ENCODE data around the gene CERS5. TPM values are rescaled to one million over a fixed set of nuclear protein-coding genes. Genes with fewer than 3 reads are reported as not detected.

The CERS5 gene
- total RNA-seq, 2 donors from 2014 or later: 27.6 to 41.7 TPM

DNA sequence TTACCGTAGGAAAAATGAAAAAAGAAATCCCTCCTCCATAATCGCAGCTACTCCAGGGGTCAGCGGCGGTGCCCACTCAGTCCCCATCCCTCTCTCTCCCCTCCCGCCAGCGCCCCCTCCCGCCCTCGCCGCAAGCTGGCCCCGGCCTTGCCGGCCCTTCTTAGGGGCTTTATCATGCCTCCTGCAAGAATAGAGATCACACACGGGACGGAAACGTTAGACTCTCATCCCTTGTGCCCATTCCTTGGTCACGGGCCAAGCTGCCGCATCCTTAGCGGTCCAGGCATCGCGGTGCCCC lies 55.8 kb downstream of the CERS5 start:
- DNase-seq (ENCODE audit: low spot score): no peak
- no peaks in the 10 kb centered on the region for H3K4me1 ChIP-seq (replicated peaks)
- H3K4me3 ChIP-seq: no peak overlapping the region
- H3K36me3 ChIP-seq: no peaks in the 10 kb centered on the region
- TF ChIP-seq POLR2A (IDR thresholded peaks at IDR 0.05): no peak
- no peak for TF ChIP-seq POLR2AphosphoS5 (IDR thresholded peaks at IDR 0.05)
- TF ChIP-seq, protein P1, sequence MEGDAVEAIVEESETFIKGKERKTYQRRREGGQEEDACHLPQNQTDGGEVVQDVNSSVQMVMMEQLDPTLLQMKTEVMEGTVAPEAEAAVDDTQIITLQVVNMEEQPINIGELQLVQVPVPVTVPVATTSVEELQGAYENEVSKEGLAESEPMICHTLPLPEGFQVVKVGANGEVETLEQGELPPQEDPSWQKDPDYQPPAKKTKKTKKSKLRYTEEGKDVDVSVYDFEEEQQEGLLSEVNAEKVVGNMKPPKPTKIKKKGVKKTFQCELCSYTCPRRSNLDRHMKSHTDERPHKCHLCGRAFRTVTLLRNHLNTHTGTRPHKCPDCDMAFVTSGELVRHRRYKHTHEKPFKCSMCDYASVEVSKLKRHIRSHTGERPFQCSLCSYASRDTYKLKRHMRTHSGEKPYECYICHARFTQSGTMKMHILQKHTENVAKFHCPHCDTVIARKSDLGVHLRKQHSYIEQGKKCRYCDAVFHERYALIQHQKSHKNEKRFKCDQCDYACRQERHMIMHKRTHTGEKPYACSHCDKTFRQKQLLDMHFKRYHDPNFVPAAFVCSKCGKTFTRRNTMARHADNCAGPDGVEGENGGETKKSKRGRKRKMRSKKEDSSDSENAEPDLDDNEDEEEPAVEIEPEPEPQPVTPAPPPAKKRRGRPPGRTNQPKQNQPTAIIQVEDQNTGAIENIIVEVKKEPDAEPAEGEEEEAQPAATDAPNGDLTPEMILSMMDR (IDR thresholded peaks at IDR 0.05): no peak
- intact Hi-C loops (cut with DNase I): loop anchor here (2.0 kb wide), 1 partner anchor 289 kb away; the partner anchor contains the start of gene LARP4
- WGBS: 9% methylated on average over 17 of the region's 19 CpGs
- no peaks in the 10 kb centered on the region for H3K9me3 ChIP-seq
- peak overlapping the region; percentile 45 to 73 for H3K27ac ChIP-seq
- H3K27me3 ChIP-seq (replicated peaks; ENCODE audit: insufficient read depth): no peaks in the 10 kb centered on the region

DNA sequence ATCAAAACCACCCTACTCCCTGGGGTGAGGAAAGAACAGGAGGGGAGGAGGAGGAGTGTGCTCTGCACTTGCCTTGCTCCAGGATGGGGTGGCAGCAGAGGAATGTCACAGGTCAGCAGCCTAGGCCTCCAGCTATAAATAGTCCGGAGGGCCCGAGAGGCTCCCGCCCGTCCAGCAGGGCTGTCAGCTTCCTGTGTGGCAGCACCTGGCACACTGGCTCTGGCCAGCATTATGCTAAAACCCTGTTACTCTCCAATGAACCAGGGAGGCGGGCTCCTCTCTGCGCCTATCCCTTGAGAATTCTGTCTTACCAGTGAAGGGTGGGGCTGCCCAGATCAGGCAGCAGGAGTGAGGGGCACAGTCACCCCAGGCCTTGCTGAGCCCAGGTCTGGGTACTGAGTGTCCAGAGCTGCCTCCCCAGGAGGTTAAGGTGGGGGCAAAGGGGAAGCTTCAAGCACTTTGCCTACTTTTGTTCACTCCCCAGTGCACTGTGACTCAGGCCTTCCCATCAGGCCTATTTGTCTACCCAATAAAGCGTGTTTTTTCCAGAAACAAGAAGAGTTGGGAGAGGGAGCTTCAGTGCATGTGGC lies 56.3 kb downstream of the CERS5 start:
- intact Hi-C loops (cut with DNase I): loop anchor here (2.0 kb wide), 1 partner anchor 290 kb away; the partner anchor contains the start of gene LARP4
- WGBS: 45% methylated on average over 7 of the region's 7 CpGs

GRCh38 chr12:50110127-50110761 lies 56.9 kb downstream of the CERS5 start:
- no peak for TF ChIP-seq POLR2AphosphoS5 (IDR thresholded peaks at IDR 0.05)
- no peak for TF ChIP-seq POLR2A (IDR thresholded peaks at IDR 0.05)
- Histone ChIP-seq H3K4me1 (replicated peaks) (no peaks in the 10 kb centered on the region), H3K9me3 (no peaks in the 10 kb centered on the region), H3K27ac (peak overlapping the region; percentile 45 to 73), H3K36me3 (no peaks in the 10 kb centered on the region), H3K27me3 (replicated peaks; ENCODE audit: insufficient read depth) (no peaks in the 10 kb centered on the region), H3K4me3 (no peak overlapping the region)
- WGBS: 47% methylated on average over 8 of the region's 8 CpGs
- intact Hi-C loops (cut with DNase I): loop anchor here (2.0 kb wide), 1 partner anchor 291 kb away; the partner anchor contains the start of gene LARP4
- no peak for DNase-seq (ENCODE audit: low spot score)

More for the DNA sequence above, 56.3 kb downstream of the CERS5 start:
- Histone ChIP-seq H3K36me3 (no peaks in the 10 kb centered on the region), H3K4me1 (replicated peaks) (no peaks in the 10 kb centered on the region), H3K9me3 (no peaks in the 10 kb centered on the region), H3K4me3 (no peak overlapping the region), H3K27ac (peak overlapping the region; percentile 45 to 73), H3K27me3 (replicated peaks; ENCODE audit: insufficient read depth) (no peaks in the 10 kb centered on the region)
- peak; percentile 15 for DNase-seq (ENCODE audit: low spot score)
- TF ChIP-seq, protein P1 (IDR thresholded peaks at IDR 0.05): no peak
- no peak for TF ChIP-seq POLR2A (IDR thresholded peaks at IDR 0.05)
- TF ChIP-seq POLR2AphosphoS5 (IDR thresholded peaks at IDR 0.05): no peak

GRCh38 chr12:50109319-50109718 lies 57.9 kb downstream of the CERS5 start:
- no peak overlapping the region for H3K27ac ChIP-seq
- TF ChIP-seq, protein P1 (IDR thresholded peaks at IDR 0.05): no peak
- TF ChIP-seq POLR2A (IDR thresholded peaks at IDR 0.05) (no peak), POLR2AphosphoS5 (IDR thresholded peaks at IDR 0.05) (no peak)
- H3K27me3 ChIP-seq (replicated peaks; ENCODE audit: insufficient read depth): no peaks in the 10 kb centered on the region
- no peaks in the 10 kb centered on the region for H3K36me3 ChIP-seq
- DNase-seq (ENCODE audit: low spot score): no peak
- no peaks in the 10 kb centered on the region for H3K4me1 ChIP-seq (replicated peaks)
- no peaks in the 10 kb centered on the region for H3K9me3 ChIP-seq
- H3K4me3 ChIP-seq: no peak overlapping the region
- WGBS: 97% methylated on average over 3 of the region's 3 CpGs
- intact Hi-C loops (cut with DNase I): loop anchor here (10.0 kb wide), 1 partner anchor 205 kb away; no protein-coding TSS in a partner anchor

- Histone ChIP-seq H3K4me1 (replicated peaks) (peaks cover 5% of the 10 kb centered on the region), H3K27ac (no peak overlapping the region), H3K4me3 (no peak overlapping the region), H3K9me3 (no peaks in the 10 kb centered on the region), H3K36me3 (no peaks in the 10 kb centered on the region), H3K27me3 (replicated peaks; ENCODE audit: insufficient read depth) (no peaks in the 10 kb centered on the region)
- intact Hi-C loops (cut with DNase I): loop anchor here (10.0 kb wide), 1 partner anchor 207 kb away; no protein-coding TSS in a partner anchor
- TF ChIP-seq, protein P1 (IDR thresholded peaks at IDR 0.05): no peak
- no peak for TF ChIP-seq POLR2A (IDR thresholded peaks at IDR 0.05)
- TF ChIP-seq POLR2AphosphoS5 (IDR thresholded peaks at IDR 0.05): no peak
- WGBS: 94% methylated on average over 17 of the region's 17 CpGs
- no peak for DNase-seq (ENCODE audit: low spot score)
These were observed 59.5 kb downstream of the CERS5 start for GRCh38 chr12:50107416-50108268.

All from prostate gland (tissue), 2 donors.